ENCODE results near the gene CSF3R. TPM values are rescaled to one million over a fixed set of nuclear protein-coding genes. Genes with fewer than 3 reads are reported as not detected.

Gene CSF3R
- total RNA-seq, 1 experiment from 2014 or later, result 0.26 TPM

- TF ChIP-seq KAT7 (CRISPR knock-in tag; IDR thresholded peaks at IDR 0.05; ENCODE audit: borderline replicate concordance) (no peak), ZNF138 (CRISPR knock-in tag; conservative IDR thresholded peaks at IDR 0.05) (no peak), CREB1 (CRISPR knock-in tag; IDR thresholded peaks at IDR 0.05) (no peak)
Observed at GRCh38 chr1:36443297-36443696, 39.4 kb downstream of the CSF3R start (continued).

GRCh38 chr1:36442337-36442736 lies 40.4 kb downstream of the CSF3R start:
- Mint-ChIP-seq H3K9me3 (no peaks in the 10 kb centered on the region), H3K27ac (no peak overlapping the region), H3K27me3 (ENCODE audit: low read depth) (no peaks in the 10 kb centered on the region), H3K4me1 (peaks cover 21% of the 10 kb centered on the region), H3K4me3 (no peak overlapping the region), H3K36me3 (no peaks in the 10 kb centered on the region)
- CTCF ChIA-PET, result no interaction called here
- DNase-seq (ENCODE audit: low spot score) (no peak), ATAC-seq (no peak)
- TF ChIP-seq ETV6 (CRISPR knock-in tag; IDR thresholded peaks at IDR 0.05), result no peak
- no peak for TF ChIP-seq ZNF317 (CRISPR knock-in tag; IDR thresholded peaks at IDR 0.05; ENCODE audit: borderline replicate concordance, low read depth)
- TF ChIP-seq ZNF425 (CRISPR knock-in tag; conservative IDR thresholded peaks at IDR 0.05), result no peak
- no peak for TF ChIP-seq PREB (CRISPR knock-in tag; IDR thresholded peaks at IDR 0.05; ENCODE audit: borderline replicate concordance)
- TF ChIP-seq PRRX2 (CRISPR knock-in tag; IDR thresholded peaks at IDR 0.05), result no peak
- no peak for TF ChIP-seq ATF1 (CRISPR knock-in tag; IDR thresholded peaks at IDR 0.05)
- TF ChIP-seq MAX (CRISPR knock-in tag; IDR thresholded peaks at IDR 0.05), result no peak
- no peak for TF ChIP-seq GTF2I (CRISPR knock-in tag; conservative IDR thresholded peaks at IDR 0.05)
- TF ChIP-seq ARID4B (CRISPR knock-in tag; IDR thresholded peaks at IDR 0.05; ENCODE audit: borderline replicate concordance), result no peak
- no peak for TF ChIP-seq ZNF263 (CRISPR knock-in tag; IDR thresholded peaks at IDR 0.05; ENCODE audit: low read depth)
- no peak for TF ChIP-seq NFYB (CRISPR knock-in tag; conservative IDR thresholded peaks at IDR 0.05; ENCODE audit: low read depth)
- no peak for TF ChIP-seq CDX4 (CRISPR knock-in tag; IDR thresholded peaks at IDR 0.05; ENCODE audit: borderline replicate concordance)
- no peak for TF ChIP-seq ZNF423 (CRISPR knock-in tag; IDR thresholded peaks at IDR 0.05)
- TF ChIP-seq HMGA2 (CRISPR knock-in tag; IDR thresholded peaks at IDR 0.05), result no peak
- TF ChIP-seq ZNF416 (CRISPR knock-in tag; IDR thresholded peaks at IDR 0.05), result no peak
- TF ChIP-seq NR3C1 (CRISPR knock-in tag; conservative IDR thresholded peaks at IDR 0.05; ENCODE audit: low read depth), result no peak
- POLR2A ChIA-PET, result interaction anchor here (0.7 kb wide), 1 partner anchor 292 kb away, joined by 4 read pairs; no protein-coding TSS in a partner anchor
